DOHH2 (cell line): ENCODE results near the gene SH2D2A.

Source experiments
- CTCF ChIP-seq: fragments of 200-600 bp; sonication (generic); IDR thresholded peaks from one replicate; pipeline ENCODE4 v1.5.1; 2014; ENCODE audit warnings: antibody characterized with exemption, mild to moderate bottlenecking, low read depth, low read length; ENCODE audit not compliant: poor library complexity, severe bottlenecking
- EZH2phosphoT487 ChIP-seq: fragments of 200-600 bp; sonication (generic); IDR thresholded peaks from 2 replicates; pipeline ENCODE4 v1.6.1; 2017; ENCODE audit warnings: borderline replicate concordance, mild to moderate bottlenecking, antibody characterized with exemption, low read length, moderate library complexity, mixed read lengths

GRCh38 chr1:156788136-156788535, 28.5 kb downstream of the SH2D2A start:
- TF ChIP-seq EZH2phosphoT487 (no peak), CTCF (no peak)
